ENCODE results near the gene HOXA10.

The HOXA10 gene

DNA sequence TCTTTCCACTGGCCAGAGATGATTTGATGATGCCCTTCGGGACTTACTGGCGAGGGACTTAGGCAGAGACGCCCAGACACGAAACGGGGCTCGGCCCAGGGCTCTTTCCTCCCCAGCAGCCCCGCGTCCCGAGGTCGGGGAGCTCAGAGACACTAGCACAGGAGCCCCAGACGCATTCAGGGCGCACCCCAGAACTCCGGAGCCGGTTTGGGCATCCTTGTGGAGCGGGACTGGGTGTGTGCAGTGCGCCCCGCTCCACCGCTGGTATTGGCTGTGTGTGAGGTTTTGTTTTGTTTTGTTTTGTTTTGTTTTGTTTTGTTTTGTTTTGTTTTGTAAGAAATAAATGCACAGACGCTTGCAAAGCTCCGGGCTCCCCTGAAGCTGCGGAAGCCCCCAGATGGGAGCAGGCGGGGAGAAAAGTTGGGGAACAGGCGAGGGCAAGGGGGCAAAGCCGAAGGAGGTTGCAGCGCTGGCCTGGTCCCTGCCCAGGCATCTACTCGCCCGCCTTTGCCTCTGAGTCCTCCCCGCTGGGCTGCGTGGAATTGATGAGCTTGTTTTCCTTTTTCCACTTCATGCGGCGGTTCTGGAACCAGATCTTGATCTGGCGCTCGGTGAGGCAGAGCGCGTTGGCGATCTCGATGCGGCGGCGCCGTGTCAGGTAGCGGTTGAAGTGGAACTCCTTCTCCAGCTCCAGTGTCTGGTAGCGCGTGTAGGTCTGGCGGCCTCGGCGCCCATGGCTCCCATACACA lies 28.8 kb downstream of the HOXA10 start:
- no peak for DNase-seq (ENCODE audit: low read depth, low spot score)

DNA sequence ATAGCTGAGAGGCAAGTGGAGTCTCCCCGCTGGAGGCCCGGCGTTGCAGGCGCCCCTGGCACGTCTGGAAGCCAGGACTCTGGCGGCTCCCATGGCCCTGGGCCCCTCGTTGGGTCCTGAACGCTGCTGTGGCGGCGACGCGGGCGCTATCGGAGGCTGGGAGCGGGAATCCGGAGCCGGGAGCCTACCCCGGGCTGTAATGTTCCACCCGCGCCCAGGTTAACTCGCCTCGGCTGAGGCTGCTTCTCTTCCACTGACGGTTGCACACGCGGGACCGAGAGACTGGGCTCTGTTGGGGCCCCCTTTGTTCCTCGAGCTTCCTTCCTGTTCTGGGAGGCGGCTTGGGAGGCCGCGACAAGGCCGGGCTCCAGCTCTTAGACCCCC lies 29.3 kb downstream of the HOXA10 start:
- no peak for DNase-seq (ENCODE audit: low read depth, low spot score)

- no peak for DNase-seq (ENCODE audit: low read depth, low spot score)
Observed at GRCh38 chr7:27143950-27144780, 30.0 kb downstream of the HOXA10 start.

GRCh38 chr7:27143023-27143949 lies 30.8 kb downstream of the HOXA10 start, which contains the start of gene HOXA5:
TSS of gene HOXA5 (minus strand) at chr7:27143681. CDS start at chr7:27143607, 74 bp downstream.
- no peak for DNase-seq (ENCODE audit: low read depth, low spot score)

- no peak for DNase-seq (ENCODE audit: low read depth, low spot score)
Observed at GRCh38 chr7:27142580-27143022, 31.5 kb downstream of the HOXA10 start.

GRCh38 chr7:27141923-27142579 lies 32.1 kb downstream of the HOXA10 start:
- DNase-seq (ENCODE audit: low read depth, low spot score), result no peak

GRCh38 chr7:27141137-27141922 lies 32.8 kb downstream of the HOXA10 start:
- DNase-seq (ENCODE audit: low read depth, low spot score), result no peak

GRCh38 chr7:27140126-27140857 lies 33.8 kb downstream of the HOXA10 start:
- no peak for DNase-seq (ENCODE audit: low read depth, low spot score)

GRCh38 chr7:27139334-27140125 lies 34.6 kb downstream of the HOXA10 start:
- no peak for DNase-seq (ENCODE audit: low read depth, low spot score)

DNA sequence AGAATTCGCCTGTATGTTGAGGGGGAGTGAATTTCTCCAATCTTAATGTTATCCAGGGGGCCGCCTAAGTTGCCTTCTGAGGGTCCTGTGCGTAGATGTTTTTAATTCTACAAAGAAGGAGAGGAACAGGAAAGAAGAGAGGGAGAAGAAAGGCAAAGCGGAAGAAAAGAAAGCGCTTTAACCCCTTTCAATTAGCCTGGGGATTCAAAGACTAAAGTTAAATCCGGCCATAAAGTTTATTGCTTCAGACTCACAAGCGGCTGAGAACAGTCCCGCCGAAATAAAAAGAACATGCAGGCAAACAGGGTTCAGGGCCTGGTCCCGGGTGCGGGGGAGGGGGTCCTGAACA lies 35.2 kb downstream of the HOXA10 start:
- DNase-seq (ENCODE audit: low read depth, low spot score), result no peak

DNA sequence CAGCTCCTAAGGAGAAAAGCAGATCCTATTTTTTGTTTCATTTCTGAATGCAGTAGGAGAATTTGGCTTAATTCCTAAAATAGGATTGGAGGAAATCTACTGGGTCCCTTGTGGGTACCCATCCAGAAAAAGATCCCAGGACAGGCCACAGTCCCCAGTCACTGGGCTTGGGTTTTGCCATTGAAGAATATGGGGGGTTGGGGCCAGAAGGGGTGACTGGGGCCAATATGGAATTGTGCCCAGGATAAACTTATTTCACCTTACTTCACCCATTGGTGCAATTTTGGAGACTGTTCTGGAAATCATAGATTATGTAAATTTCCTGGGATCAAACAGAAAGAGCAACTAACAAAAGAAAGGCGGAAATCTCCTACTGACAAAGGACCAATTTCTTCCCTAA lies 35.6 kb downstream of the HOXA10 start:
- no peak for DNase-seq (ENCODE audit: low read depth, low spot score)

- no peak for DNase-seq (ENCODE audit: low read depth, low spot score)
Observed at GRCh38 chr7:27137640-27138315, 36.3 kb downstream of the HOXA10 start.

- DNase-seq (ENCODE audit: low read depth, low spot score), result no peak
Observed at GRCh38 chr7:27134392-27134791, 39.7 kb downstream of the HOXA10 start.

- no peak for DNase-seq (ENCODE audit: low read depth, low spot score)
Observed at GRCh38 chr7:27133409-27134231, 40.5 kb downstream of the HOXA10 start.

DNA sequence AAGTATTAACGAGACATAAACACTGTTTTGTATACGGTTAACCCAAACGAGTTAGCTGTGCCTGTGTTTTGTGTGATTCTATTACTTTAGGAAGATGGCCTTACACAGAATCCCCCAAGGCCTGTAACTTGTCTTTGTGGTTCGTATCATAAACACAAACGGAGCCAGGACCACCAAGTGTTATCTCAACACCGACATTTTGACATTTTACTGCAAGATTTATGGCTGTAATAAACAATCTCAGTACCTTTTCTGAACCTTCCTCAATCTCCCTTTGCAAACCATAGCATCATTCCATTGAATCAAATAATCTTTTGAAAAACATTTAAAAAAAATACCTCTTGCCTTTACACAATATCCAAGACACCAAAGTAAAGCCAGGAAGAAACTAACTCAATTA lies 41.1 kb downstream of the HOXA10 start:
- no peak for DNase-seq (ENCODE audit: low read depth, low spot score)

GRCh38 chr7:27132214-27132613 lies 41.9 kb downstream of the HOXA10 start:
- DNase-seq (ENCODE audit: low read depth, low spot score), result no peak

DNA sequence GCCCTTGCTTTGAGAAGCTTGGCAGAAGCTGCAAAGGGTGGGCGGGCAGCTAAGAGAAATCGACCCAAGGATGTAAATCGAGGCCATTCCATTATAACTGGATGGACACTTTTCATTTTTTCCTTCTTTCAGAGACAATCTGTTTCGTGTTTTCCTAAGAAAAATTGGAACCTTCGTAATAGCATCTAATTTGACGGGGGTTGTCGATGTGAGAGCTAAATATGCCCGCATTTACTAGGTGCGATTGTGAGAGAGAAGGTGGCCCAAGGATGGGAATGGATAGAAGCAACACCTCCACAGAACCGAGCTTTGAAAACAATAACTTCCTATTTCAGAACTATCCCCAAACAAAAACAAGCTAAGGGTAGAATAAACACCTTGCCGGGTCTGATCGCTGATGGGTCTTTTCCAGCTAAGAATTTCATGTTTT lies 42.7 kb downstream of the HOXA10 start:
- no peak for DNase-seq (ENCODE audit: low read depth, low spot score)

Measured in brain pericyte (primary cell).